GM21825 (cell line): ENCODE data around the gene TTLL12.
A peak's percentile ranks its signal among the peaks of the same experiment; 100 is the strongest.

Source experiments
- ATAC-seq: cut with Tn5 transposase; IDR thresholded peaks from one replicate; pipeline ENCODE4 v1.9.1; 2021; ENCODE audit warnings: mild to moderate bottlenecking, moderate library complexity; ENCODE audit not compliant: unreplicated experiment

Gene TTLL12

DNA sequence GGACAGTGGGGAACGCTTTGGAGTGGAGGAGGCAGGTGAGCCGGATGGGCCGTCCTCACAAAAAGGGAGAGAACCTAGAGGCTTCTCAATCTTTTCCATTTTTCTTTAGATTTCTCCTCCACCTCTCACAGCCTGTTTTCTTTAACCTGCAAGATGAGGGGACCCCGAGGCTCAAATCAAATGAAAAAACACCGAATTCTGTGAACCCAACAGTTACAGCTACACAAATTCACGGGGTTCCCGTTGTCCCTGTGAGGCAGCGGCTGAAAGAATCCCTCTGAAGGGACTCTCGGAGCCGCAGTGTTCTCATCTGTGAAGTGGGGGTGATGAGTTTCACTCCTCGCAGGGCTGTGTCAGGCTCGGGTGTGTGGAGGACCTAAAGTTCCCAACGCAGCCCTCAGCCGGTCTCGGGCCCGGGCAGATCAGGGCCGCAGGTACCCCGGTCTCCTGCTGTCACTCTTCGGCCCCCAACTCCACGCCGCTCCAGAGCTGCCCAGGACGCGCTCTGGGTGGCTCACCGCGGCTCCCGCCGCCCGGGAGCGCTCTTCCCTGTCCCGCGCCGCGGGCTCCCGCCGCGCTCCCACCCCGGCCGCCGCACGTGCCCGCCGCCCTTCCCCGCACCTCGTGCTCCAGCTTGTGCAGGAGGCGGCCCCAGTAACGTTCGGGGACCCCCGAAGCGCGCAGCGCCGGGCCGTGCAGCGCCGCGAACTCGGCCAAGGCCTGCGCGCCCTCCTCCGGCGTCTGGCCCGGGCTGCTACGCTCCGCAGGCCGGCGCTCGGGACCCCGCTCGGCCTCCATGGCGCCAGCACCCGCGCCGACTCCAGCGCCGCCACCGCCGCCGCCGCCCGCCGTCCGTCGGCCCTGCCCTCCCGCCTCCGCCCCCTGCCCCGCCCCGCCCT is at the start of gene TTLL12:
TTLL12 (minus strand) TSS at position 863 of the 899 bp plus-strand sequence; CDS start at position 798, 65 bp downstream.
- peak; percentile 46 for ATAC-seq

DNA sequence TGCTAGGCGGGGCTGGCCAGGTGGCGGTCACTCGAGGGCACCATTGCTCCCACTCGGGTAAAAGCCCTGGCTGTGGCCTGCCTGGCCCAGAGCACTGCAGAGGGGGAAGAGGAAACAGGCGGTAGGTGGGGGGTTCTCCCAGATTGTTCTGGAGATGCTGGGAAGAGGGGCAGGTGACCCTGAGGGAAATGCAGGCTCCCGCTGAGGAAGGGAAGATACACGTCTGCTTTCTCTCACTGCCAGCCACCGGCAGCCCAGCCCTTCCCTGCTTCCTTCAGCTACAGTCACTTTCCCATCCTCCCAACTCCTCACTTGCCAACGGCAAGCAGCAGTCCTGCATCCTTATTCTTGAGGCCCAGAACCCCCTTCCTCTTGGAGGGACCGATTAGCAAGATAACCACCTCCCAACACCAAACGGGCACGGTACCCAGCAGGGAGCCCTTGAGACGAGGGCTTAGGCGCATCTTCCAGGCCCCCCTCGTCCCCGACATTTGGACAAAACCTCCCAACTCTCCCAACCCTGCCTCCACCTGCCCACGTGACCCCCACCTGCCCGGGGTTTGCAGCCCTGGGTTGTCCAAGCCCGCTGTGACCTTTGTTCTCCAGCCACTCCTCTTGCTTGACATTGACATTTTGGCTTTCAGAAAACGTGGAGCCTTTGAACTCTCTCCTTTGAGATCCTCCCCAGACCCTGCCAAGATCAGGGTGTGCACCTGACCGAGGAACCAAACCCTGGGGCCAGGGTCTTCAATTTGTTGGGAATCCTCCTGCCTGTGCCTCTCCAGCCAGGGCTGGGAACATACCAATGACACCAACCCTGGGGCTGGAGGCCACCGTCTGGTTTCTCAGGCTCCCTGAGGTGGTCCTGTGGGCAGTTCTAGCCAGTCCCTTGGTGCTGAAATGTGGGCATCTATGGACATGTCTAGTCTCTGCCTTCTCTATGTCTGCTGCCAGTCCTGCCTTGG is 48.8 kb upstream of the TTLL12 start:
- no peak for ATAC-seq

- no peak for ATAC-seq
These were observed 47.5 kb upstream of the TTLL12 start for GRCh38 chr22:43234264-43234988.

DNA sequence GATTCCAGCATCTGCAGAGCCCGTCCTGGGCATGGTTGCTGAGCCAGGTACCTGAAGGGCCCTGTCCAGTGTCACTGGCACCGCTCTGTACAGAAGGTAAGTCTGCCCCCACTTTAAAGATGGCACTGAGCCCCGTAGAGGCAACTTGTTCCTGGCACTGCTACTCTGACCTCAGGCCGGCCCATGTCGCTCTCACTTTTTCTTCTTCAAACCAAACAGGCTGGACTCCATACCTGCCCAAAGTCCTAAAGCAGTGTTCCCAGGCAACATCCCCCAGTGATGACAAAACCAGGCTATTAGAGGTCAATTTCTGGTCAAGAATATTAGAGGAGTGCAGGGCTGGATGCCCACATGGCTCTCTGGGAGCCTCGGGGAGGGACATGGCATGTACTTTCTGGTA is 46.6 kb upstream of the TTLL12 start:
- ATAC-seq: no peak

GRCh38 chr22:43232445-43232844 is 45.5 kb upstream of the TTLL12 start:
- ATAC-seq: no peak

GRCh38 chr22:43231724-43232034 is 44.7 kb upstream of the TTLL12 start:
- no peak for ATAC-seq

DNA sequence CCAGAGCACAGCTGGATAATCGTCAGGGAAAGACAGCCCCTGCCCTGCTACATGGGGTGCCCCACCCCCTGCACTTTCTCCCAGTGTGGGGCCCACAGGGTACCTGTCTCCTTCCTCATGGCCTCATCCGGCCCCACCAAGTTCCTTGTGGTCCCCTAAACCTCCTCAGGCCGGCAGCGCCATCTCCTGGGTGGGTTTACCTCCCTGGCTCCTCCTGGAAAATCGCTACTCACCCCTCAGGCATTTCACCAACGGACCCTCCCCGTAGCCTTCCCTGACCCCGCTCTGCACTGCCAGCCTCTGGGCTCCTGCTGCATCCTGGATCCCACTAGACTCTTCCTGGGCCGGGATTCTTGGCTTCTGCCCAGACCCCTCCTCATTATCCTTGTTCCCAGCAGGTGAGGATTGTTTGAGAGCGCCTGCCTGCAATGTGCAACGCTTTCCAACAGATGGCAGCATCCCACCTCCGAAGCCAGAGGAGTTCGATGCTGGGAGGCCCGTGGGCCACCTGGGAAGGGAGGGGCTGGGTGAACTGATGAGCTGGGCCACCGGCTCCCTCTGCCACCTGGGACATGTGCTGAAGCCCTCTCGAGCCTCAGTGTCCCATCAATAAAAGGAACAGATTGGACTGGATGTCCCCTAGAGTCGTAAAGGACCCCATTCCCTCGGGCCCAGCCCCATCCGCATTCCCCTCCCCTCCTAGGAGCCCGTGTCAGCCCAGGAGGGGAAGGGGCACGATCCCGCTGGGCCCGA is 44.2 kb upstream of the TTLL12 start:
- no peak for ATAC-seq

- no peak for ATAC-seq
These were observed 43.6 kb upstream of the TTLL12 start for GRCh38 chr22:43230571-43230970.

DNA sequence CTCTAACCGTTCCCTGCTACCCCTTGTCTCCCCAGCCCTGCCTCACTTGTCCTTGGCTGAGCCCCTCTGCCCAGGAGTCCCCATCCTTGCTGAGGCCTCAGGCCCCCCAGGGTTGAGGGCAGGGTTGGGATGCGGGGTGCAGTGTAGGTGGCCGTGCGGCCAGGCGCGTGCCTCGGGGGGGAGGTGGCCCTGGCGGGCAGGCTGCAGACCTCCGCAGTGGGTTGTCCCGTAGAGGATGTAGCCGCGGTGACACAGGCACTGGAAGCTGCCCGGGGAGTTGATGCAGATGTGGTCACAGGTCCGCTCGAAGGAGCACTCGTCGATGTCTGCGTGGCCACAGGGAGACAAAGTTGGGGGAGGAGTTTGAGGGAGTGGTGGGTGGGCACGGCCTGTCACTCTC is 41.9 kb upstream of the TTLL12 start:
- no peak for ATAC-seq

DNA sequence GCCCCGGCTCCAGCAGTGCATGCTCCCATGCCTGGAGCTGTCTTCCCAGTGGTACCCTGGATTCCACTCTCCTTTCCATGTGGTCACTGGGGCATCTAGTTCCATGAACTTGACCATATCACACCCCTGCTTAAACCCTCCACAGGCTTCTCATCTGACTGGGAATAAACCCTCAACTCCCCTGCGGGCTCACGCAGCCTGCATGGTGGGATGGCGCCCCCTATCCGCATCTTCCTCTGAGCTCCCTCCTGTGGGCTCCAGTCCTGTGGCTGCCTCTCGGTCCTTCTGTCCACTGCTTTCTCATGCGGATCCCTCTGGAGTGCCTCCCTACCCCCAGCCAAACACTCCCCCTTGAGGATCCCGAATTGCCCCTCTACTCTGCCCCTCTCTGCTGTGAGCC is 41.4 kb upstream of the TTLL12 start:
- no peak for ATAC-seq

DNA sequence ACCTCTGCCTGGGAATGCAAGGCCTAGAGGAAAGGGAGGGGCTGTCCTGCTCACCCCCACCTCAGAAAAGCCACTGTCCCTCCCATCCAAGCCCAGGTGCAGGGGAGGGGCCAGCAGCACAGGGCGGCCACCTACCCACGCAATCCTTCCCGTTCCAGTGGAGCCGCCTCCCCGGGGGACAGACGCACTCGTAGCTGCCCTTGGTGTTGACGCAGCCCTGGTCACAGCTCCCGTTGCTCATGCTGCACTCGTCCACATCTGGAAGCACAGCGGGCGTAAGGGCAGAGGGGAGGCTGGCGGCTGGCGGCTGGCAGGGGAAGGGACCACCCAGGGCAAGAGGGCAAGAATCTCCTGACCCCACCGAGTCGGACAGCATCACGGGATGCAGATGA is 40.3 kb upstream of the TTLL12 start:
- no peak for ATAC-seq

DNA sequence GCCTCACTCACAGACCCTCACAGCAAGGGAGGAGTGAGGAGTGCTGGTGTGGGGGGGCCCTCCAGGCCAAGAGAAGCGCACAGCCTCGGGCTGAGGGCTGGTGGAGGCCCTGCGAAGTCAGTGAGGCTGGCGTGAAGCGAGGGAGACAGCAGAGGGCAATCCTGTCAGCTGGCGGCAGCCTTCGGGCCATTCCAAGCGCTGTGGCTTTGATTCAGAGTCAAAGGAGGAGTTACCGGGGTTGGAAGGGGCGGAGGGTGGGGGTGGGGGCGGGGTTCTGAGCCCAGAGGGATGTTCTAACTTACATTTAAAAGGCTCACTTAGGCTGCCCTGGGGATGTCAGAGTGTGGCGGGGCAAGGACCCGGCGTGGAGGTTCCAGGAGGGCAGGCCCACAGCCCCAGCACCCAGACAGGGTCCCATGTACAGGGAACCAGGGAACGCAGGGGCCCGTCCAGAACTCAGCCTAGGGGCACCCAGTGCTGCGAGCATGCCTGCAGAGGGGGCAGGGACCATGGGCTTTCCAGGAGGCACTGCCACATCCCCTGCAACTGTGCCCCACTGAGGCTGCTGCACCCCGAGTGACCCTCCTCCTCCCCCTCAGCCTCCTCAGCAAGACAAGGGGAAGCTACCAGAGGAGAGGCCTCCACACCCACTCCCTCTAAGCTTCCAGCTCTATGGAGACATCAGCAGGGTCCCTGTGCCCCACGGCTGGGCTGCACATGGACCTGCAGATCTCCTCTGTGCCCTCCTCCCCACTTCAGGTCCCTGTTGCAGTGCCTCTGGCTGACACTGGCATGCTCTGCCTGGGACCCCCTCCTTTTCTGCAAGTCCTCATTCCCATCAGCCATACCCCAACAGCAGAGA is 39.7 kb upstream of the TTLL12 start:
- no peak for ATAC-seq

DNA sequence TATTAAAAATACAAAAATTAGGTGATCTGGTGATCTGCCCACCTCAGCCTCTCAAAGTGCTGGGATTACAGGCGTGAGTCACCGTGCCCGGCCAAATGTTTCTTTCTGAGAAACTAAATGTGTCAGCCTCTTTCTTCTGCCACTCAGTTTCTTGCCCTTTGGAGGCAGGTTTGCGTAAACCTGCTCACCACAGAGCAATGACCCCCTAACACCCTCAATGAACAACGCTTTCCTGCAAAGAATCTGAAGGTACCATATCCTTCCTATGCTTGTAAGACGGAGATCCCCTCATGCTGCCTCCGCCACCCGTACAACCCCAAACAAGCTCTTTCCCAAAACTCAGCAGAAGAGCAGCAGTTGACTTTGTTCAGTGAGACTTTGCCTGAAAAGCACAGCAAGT is 38.7 kb upstream of the TTLL12 start:
- ATAC-seq: no peak

DNA sequence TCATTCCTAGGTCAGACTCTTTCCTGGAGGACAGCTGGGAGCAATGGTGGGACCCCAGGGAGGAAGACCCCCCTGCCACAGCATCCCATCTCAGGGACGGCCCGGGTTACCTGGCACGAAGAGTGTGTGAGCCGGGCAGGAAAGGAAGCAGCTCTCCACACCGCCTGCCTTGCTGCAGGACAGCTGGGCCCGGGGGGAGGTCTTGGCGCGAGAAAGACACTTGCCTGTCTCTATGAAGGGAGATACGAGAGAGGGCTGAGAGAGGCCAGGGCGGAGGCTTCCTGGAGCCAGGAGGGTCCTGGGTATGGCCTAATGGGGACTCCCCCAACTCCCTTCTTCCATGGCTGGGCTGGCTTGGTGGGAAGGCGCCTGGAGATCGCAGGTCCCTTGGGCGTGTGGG is 36.1 kb upstream of the TTLL12 start:
- no peak for ATAC-seq

DNA sequence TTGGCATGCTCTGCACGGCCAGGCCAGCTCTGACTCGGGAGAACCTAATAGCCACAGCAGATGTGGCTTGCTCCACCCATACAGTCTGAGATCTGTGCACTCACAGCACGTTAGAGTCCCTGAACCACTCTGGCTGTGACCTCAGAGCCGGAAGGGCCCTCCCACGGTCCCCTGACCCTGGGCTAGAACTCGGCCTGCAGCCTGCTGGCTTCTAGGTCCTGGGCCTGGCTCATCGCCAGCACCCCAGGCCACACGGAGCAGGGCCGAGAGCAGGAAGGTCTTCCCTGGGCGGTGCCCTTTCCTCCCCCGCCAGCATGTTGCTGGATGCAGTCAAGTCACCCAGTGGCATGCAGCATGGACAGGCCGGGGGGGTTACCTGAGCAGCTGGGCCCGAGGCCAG is 35.3 kb upstream of the TTLL12 start:
- no peak for ATAC-seq

GRCh38 chr22:43220625-43221380 is 33.9 kb upstream of the TTLL12 start:
- no peak for ATAC-seq

GRCh38 chr22:43218786-43219185 is 31.9 kb upstream of the TTLL12 start:
- ATAC-seq: no peak

DNA sequence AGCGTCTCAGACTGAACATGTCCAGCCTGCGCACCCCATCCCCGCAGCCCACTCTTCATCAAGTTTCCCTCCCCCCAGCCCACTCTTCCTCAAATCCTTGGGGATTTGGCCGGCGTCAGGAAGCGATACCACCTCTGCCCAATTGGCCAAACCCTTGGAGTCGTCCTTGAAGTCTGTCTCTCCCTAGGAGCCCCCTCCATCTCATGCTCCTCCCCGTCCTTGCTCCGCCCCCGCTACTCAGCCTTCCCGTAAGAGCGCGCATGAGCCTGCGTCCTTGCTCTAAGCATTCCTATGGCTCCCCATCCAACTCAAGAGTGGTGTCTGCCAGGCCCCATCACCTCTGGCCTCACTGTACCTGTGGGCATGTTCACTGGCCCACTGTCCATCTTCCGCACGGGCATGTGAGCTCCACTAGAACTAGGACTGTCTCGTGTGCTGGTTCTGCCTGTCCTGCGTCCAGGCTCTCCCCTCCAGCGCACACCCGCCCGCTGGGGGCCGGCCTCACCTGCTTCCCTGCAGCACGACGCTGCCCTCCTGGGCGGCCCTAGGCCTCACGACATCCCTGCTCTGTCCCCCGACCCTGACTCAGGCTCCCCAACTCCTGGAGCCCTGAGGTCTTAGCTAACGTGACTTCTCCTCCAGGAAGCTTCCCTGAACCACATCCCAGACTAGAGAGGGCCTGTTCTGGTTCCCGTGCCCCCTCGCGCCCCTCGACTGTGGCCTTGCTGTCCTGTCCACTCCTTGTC is 30.5 kb upstream of the TTLL12 start:
- ATAC-seq: no peak
